Duodenal mucosa (tissue), 2 donors: ENCODE data around the gene STXBP3.
A peak's percentile ranks its signal among the peaks of the same experiment; 100 is the strongest.

Experiments used
- H3K27ac ChIP-seq: one replicate; pipeline ENCODE4 v1.7.0; 2013; ENCODE audit warnings: low read depth, low read length
- H3K27me3 ChIP-seq, 2 donors: one replicate each; pipeline ENCODE4 v1.7.0; 2013; ENCODE audit warnings: low read length in 2 of 2, control low read depth in 1 of 2; ENCODE audit not compliant: insufficient read depth in 2 of 2, control insufficient read depth in 1 of 2
- H3K36me3 ChIP-seq, 2 donors: one replicate each; pipeline ENCODE4 v1.7.0; 2013; ENCODE audit warnings: low read length in 2 of 2, control low read depth in 1 of 2; ENCODE audit not compliant: insufficient read depth in 2 of 2, control insufficient read depth in 1 of 2
- H3K4me1 ChIP-seq, 2 donors: one replicate each; pipeline ENCODE4 v1.7.0; 2013; ENCODE audit warnings: low read length in 2 of 2, control low read depth in 1 of 2; ENCODE audit not compliant: insufficient read depth in 2 of 2, control insufficient read depth in 1 of 2
- H3K4me3 ChIP-seq, 2 donors: one replicate each; pipeline ENCODE4 v1.7.0; 2013; ENCODE audit warnings: low read length in 2 of 2, low read depth in 1 of 2
- H3K9ac ChIP-seq, 2 donors: one replicate each; pipeline ENCODE4 v1.7.0; 2013; ENCODE audit warnings: low read length in 2 of 2, low read depth in 1 of 2
- H3K9me3 ChIP-seq, 2 donors: one replicate each; pipeline ENCODE4 v1.7.0; 2013; ENCODE audit warnings: low read length in 2 of 2, control low read depth in 1 of 2; ENCODE audit not compliant: control insufficient read depth in 1 of 2

Gene STXBP3

DNA sequence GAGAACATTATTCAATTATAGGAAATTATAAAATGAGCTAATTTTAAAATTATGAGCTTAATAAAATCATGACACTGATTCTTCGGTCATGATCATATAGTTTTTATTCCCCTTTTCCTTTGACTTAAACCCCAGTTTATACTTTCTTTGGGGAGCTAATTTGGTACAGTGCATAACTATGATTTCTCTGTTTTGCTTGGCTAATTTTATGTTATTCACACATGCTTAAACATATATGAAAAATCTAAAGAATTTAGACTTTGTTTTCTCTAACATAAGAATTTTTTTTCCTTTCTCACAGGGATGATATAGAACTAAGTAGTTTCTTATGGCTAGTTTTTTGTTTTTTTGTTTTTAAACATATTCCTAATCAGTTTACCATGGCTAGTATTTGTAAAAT lies 52.5 kb downstream of the STXBP3 start:
- Histone ChIP-seq H3K27me3 (no peaks in the 10 kb centered on the region), H3K9me3 (no peaks in the 10 kb centered on the region), H3K4me3 (no peak overlapping the region), H3K9ac (no peak overlapping the region), H3K27ac (no peak overlapping the region), H3K36me3 (peaks cover 8 to 65% of the 10 kb centered on the region in 2 donors), H3K4me1 (no peaks in the 10 kb centered on the region)

DNA sequence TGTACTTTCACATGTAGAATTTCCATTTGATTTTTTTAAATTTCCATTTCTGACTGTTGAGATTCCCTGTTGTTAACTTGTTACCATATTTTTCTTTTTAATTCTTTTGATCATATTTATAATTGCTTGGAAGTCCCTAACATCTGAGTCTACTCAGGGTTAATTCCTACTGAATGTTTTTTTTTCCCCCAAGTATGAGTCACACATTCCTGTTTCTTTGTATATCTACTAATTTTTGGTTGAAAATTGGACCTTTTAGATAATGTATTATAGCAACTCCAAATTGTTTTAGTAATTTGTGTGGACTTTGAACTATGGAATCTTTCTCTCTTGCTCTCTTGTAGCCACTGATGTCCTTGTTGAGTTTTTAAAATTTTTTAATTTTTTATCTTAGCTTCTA lies 54.6 kb downstream of the STXBP3 start:
- H3K4me3 ChIP-seq, result no peak overlapping the region
- H3K9ac ChIP-seq, result no peak overlapping the region
- H3K4me1 ChIP-seq, result no peaks in the 10 kb centered on the region
- H3K36me3 ChIP-seq, result peaks cover 12 to 62% of the 10 kb centered on the region in 2 donors
- H3K27me3 ChIP-seq, result no peaks in the 10 kb centered on the region
- H3K9me3 ChIP-seq, result no peaks in the 10 kb centered on the region
- H3K27ac ChIP-seq, result no peak overlapping the region

DNA sequence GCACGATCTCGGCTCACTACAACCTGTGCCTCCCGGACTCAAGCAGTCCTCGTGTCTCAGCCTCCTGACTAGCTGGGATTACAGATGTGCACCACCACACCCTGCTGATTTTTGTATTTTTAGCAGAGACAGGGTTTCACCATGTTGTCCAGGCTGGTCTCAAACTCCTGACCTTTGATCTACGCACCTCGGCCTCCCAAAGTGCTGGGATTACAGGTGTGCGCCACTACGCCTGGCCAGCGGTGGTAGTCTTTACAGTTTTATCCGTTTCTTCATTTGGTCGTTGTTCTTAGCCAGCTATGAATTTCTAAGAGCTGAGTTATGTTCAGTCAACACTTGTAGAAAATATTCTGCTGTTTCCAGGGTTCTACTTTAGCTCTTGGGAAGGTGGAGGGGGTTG lies 57.1 kb downstream of the STXBP3 start:
- Histone ChIP-seq H3K9me3 (no peaks in the 10 kb centered on the region), H3K4me3 (no peak overlapping the region), H3K36me3 (peaks cover 18 to 51% of the 10 kb centered on the region in 2 donors), H3K4me1 (no peaks in the 10 kb centered on the region), H3K9ac (no peak overlapping the region), H3K27ac (no peak overlapping the region), H3K27me3 (no peaks in the 10 kb centered on the region)

DNA sequence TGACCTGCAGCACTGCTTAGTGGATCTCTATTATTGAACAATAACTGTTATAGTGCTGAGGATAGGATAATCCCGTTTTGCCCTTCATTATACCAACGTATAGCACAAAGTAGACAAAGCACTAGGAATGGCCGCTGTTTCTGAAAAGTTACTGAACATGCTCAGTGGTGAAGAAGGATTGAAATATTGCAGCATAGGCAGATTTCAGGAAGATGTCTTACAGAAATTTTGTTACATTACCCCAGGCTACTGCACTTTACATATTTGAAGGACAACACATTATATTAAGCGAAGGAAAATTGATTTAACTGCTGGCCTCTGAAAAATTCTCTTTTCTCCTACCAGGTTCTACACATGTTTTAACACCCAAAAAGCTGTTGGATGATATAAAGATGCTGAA lies 62.0 kb downstream of the STXBP3 start:
- no peak overlapping the region for H3K9ac ChIP-seq
- no peaks in the 10 kb centered on the region for H3K9me3 ChIP-seq
- no peak overlapping the region for H3K4me3 ChIP-seq
- peaks cover 9 to 35% of the 10 kb centered on the region in 2 donors for H3K36me3 ChIP-seq
- H3K4me1 ChIP-seq, result no peaks in the 10 kb centered on the region
- no peaks in the 10 kb centered on the region for H3K27me3 ChIP-seq
- H3K27ac ChIP-seq, result no peak overlapping the region

DNA sequence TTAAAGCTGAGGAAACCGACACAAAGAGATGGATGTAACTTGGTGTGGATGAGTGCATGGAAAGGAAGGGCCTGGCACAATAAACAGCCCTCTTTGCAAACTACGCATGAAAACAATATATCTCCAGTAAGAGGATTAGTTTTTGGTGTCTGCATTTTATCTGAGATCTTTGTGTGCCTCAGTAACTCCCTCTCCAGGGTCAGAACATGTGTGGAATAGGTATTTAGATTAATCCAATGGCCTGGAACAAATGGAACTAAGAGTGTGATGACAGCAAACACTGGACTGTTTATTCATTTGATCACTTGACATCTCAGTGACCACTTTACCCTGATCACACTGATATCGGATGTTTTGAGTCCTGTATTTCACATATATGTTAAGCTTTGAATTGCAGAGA lies 65.1 kb downstream of the STXBP3 start:
- peaks cover 5 to 15% of the 10 kb centered on the region in 2 donors for H3K36me3 ChIP-seq
- H3K27me3 ChIP-seq, result no peaks in the 10 kb centered on the region
- H3K4me3 ChIP-seq, result no peak overlapping the region
- H3K27ac ChIP-seq, result no peak overlapping the region
- H3K9me3 ChIP-seq, result no peaks in the 10 kb centered on the region
- H3K9ac ChIP-seq, result no peak overlapping the region
- peaks cover 2% of the 10 kb centered on the region in 2 donors for H3K4me1 ChIP-seq

DNA sequence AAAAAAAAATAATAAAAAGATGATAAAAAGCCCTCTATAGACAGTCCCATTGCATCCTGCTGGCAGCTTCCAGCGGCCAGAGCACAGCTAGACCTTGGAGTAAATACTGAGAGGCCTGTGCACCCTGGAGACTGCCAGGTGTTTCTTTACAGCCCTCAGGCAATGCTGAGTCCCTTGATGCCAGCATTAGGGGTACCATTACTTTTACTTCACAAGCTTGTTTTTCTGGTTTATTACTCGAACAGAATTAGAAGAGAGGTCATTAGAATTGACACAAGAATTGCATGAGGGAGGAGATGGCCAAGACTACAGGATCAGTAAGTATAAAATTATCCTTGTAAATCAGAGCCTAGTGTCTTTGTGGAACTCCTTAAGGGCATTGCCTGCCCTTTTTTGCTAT lies 66.9 kb downstream of the STXBP3 start:
- H3K27ac ChIP-seq, result no peak overlapping the region
- H3K4me3 ChIP-seq, result no peak overlapping the region
- H3K9me3 ChIP-seq, result no peaks in the 10 kb centered on the region
- H3K27me3 ChIP-seq, result no peaks in the 10 kb centered on the region
- H3K36me3 ChIP-seq, result peaks cover 2 to 13% of the 10 kb centered on the region in 2 donors
- H3K4me1 ChIP-seq, result peaks cover 8 to 9% of the 10 kb centered on the region in 2 donors
- H3K9ac ChIP-seq, result no peak overlapping the region

DNA sequence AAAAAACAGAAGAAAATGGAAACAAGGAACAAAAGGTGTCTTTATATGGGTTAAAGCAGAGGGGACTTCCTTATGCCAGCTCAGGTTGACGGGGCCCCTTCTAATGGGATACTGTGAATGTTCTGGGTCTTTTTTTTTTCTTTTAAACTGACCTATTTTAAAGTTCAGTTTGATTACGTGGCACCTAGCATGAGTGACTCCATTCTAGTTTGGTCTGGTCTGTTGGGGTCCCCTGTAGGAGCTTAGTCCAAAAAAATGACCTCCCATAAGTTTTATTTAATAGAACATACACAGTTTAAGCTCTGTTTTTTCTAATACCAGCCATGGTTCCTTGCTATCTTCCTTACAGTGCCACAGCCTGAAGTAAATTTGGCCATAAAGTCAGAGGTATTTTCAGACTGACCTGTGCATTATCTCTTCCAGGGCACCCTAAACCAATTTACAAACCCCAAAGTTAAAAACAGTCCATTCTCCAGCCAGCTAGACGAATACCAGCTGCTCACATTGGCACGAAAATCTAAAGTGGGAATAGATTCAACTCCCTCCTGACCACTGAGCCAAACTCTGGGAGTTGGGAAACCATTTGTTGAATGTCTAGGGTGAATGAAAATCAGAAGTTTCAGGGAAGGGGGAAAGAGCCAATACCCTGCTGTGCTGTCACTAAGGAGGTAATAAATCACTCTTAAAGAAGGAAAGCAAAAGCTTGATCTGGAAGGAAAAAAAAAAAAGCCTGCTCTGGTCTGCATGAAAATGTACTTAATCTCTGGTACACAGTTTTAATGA lies 68.1 kb downstream of the STXBP3 start:
- no peak overlapping the region for H3K27ac ChIP-seq
- H3K4me1 ChIP-seq, result peaks cover 8 to 9% of the 10 kb centered on the region in 2 donors
- H3K27me3 ChIP-seq, result no peaks in the 10 kb centered on the region
- H3K9ac ChIP-seq, result no peak overlapping the region
- no peaks in the 10 kb centered on the region for H3K9me3 ChIP-seq
- H3K4me3 ChIP-seq, result no peak overlapping the region
- H3K36me3 ChIP-seq, result peaks cover 0 to 8% of the 10 kb centered on the region in 2 donors

DNA sequence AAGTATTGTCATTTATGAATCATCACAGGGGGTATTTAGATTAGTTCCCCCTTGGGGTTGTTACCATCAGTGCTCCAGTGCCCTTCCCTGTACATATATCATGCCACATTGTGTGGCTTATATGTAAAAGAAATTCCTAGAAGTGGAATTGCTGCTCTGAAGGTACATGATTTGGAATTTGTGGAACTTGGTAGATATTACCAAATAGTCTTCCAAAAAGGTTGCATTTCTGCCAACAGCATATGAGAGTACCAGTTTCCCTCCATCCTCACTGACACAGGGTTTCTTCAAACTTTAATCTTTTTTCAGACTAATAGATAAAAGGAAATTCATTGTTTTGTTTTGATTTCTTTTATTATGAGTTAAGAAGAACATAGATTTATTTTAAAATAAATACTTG lies 69.1 kb downstream of the STXBP3 start:
- Histone ChIP-seq H3K27me3 (no peaks in the 10 kb centered on the region), H3K9ac (no peak overlapping the region), H3K4me3 (no peak overlapping the region), H3K9me3 (no peaks in the 10 kb centered on the region), H3K36me3 (peaks cover 0 to 8% of the 10 kb centered on the region in 2 donors), H3K4me1 (peaks cover 8 to 9% of the 10 kb centered on the region in 2 donors), H3K27ac (no peak overlapping the region)

DNA sequence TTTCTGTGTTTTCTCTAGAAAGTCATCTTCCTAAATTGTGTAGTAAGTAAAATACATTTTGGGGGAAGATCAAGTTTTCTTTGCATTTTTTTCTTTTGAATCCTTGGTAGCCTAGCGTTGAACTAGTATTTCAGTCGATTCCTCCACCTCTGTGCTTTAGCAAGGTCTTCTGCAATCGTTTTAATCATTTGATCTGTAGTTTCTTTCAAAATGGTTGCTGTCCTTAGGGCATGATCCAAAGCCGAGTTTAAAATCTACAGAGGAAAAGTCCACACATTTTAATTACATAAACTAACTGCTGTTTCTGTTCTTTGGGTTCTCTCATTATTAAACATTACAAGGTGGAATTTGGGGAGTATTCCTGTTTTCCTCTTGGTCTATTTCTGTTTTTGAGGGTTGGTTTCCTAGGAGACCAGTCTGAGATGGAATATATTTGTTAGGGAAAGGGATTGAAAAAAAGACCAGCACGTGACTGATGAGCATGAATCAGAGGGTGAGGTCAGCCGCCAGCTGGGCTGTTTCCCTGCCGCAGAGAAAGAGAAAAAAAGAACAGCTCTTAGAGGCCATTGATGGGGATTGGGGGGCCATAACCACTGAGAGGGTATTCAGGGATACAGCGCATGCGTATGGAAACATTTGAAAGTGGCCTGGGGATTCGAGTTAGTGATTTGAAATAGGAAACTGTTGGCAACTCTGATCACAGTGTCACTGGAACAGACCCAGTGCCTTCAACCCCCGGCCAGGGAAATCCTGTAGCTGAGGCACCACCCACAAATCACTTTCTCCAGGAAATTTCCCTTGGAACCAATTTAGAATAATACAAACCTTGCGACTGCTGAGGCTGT lies 69.8 kb downstream of the STXBP3 start:
- Histone ChIP-seq H3K27me3 (no peaks in the 10 kb centered on the region), H3K4me1 (peaks cover 8 to 9% of the 10 kb centered on the region in 2 donors), H3K9ac (peak overlapping the region; percentile 20 to 54), H3K36me3 (peaks cover 0 to 8% of the 10 kb centered on the region in 2 donors), H3K4me3 (peak overlapping the region; percentile 59 to 65), H3K27ac (peak overlapping the region; percentile 65), H3K9me3 (no peaks in the 10 kb centered on the region)

DNA sequence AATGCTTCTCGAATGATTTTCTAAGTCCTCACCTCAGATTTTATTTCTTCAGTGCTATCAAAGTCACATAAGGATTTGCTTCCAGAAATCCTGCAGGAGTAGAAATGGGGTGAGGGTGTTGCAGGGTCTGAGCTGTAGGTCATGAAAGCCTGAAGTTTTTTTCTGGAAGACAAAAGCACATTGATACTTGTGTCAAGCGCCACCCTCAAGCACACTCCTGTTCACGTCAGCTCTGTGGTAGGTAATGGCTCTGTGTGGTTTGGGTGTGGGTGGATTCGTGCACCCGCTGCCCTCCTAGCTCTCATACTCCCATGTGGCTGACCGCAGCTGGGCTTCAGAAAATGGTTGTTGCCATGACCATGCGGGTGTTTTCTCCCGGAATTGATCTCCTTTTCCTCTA lies 70.5 kb downstream of the STXBP3 start:
- Histone ChIP-seq H3K9me3 (no peaks in the 10 kb centered on the region), H3K4me3 (peak overlapping the region; percentile 59 to 65), H3K27me3 (no peaks in the 10 kb centered on the region), H3K36me3 (peaks cover 0 to under 1% of the 10 kb centered on the region in 2 donors), H3K4me1 (peaks cover 8 to 9% of the 10 kb centered on the region in 2 donors), H3K27ac (peak overlapping the region; percentile 65), H3K9ac (peak overlapping the region; percentile 20 to 54)
